HL-60/S4 treated with phorbol 12-myristate 13-acetate at 8.2 ng/mL for 4 days and 3 days (cell line): ENCODE results near the gene KRT85.

Source experiments
- in situ Hi-C: fragments of 300-500 bp; cut with MboI; formaldehyde crosslinking; loops from 2 replicates; pipeline ENCODE4 v1.15.0; 2022; ENCODE audit warnings: low sequenced_read_pairs

Gene KRT85

GRCh38 chr12:52311285-52311648 is 56.0 kb downstream of the KRT85 start:
- in situ Hi-C loops, result no loop called here

GRCh38 chr12:52310622-52311284 is 56.5 kb downstream of the KRT85 start:
- in situ Hi-C loops, result no loop called here
